Activated CD8-positive, alpha-beta memory T cell treated with anti-CD3 and anti-CD28 coated beads, Interleukin-2, amount 50 U/mL, for 24 hours (primary cell): ENCODE data around the gene UGT1A10.

ENCODE experiments used
- DNase-seq: peaks from one replicate; pipeline ENCODE4 v3.0.0-alpha.2; 2020; ENCODE audit errors: extremely low read depth

UGT1A10 gene

GRCh38 chr2:233822101-233822771 lies 186.0 kb downstream of the UGT1A10 start:
- DNase-seq, result no peak
